GM21360 (cell line): ENCODE results near the gene ST6GAL1.
"Not testable (repeated sequence)": the region's sequence is repeated elsewhere in the genome, so short reads cannot be mapped to it uniquely, and the experiment has no call there.

ENCODE experiments used
- ATAC-seq: cut with Tn5 transposase; IDR thresholded peaks from one replicate; pipeline ENCODE4 v1.9.1; 2021; ENCODE audit warnings: mild to moderate bottlenecking, moderate library complexity; ENCODE audit not compliant: unreplicated experiment

The ST6GAL1 gene

GRCh38 chr3:186930143-186930640 is at the start of gene ST6GAL1:
ST6GAL1 (plus strand) TSS chr3:186930526; CDS start chr3:187042704, 112,178 bp downstream.
- ATAC-seq = peak; percentile 60

GRCh38 chr3:186882150-186882524 is 48.2 kb upstream of the ST6GAL1 start:
- ATAC-seq = no peak

GRCh38 chr3:186882881-186883685 is 47.2 kb upstream of the ST6GAL1 start:
- no peak for ATAC-seq

GRCh38 chr3:186883686-186884058 is 46.7 kb upstream of the ST6GAL1 start:
- ATAC-seq = no peak

GRCh38 chr3:186884868-186885267 is 45.5 kb upstream of the ST6GAL1 start:
- ATAC-seq = not testable (repeated sequence)

- ATAC-seq = no peak
Measured at GRCh38 chr3:186886202-186886981, 43.9 kb upstream of the ST6GAL1 start.

GRCh38 chr3:186887507-186887938 is 42.8 kb upstream of the ST6GAL1 start:
- not testable (repeated sequence) for ATAC-seq

GRCh38 chr3:186888569-186888968 is 41.8 kb upstream of the ST6GAL1 start:
- no peak for ATAC-seq

GRCh38 chr3:186889698-186890097 is 40.6 kb upstream of the ST6GAL1 start:
- ATAC-seq = not testable (repeated sequence)

- ATAC-seq = no peak
Measured at GRCh38 chr3:186890911-186891310, 39.4 kb upstream of the ST6GAL1 start.

- ATAC-seq = not testable (repeated sequence)
Measured at GRCh38 chr3:186893071-186893470, 37.3 kb upstream of the ST6GAL1 start.

- no peak for ATAC-seq
Measured at GRCh38 chr3:186895406-186895805, 34.9 kb upstream of the ST6GAL1 start.

GRCh38 chr3:186896006-186896405 is 34.3 kb upstream of the ST6GAL1 start:
- no peak for ATAC-seq

GRCh38 chr3:186896875-186897274 is 33.5 kb upstream of the ST6GAL1 start:
- no peak for ATAC-seq

- no peak for ATAC-seq
Measured at GRCh38 chr3:186901135-186901734, 29.1 kb upstream of the ST6GAL1 start.

- ATAC-seq = no peak
Measured at GRCh38 chr3:186902154-186902553, 28.2 kb upstream of the ST6GAL1 start.

GRCh38 chr3:186902713-186903112 is 27.6 kb upstream of the ST6GAL1 start:
- no peak for ATAC-seq

- not testable (repeated sequence) for ATAC-seq
Measured at GRCh38 chr3:186903676-186904075, 26.6 kb upstream of the ST6GAL1 start.

- not testable (repeated sequence) for ATAC-seq
Measured at GRCh38 chr3:186907075-186907474, 23.3 kb upstream of the ST6GAL1 start.

GRCh38 chr3:186909078-186909853 is 21.1 kb upstream of the ST6GAL1 start:
- no peak for ATAC-seq
